GM06990 (cell line): ENCODE measurements around the gene MFSD8.
A peak's percentile ranks its signal among the peaks of the same experiment; 100 is the strongest.
"Not testable (repeated sequence)": the region's sequence is repeated elsewhere in the genome, so short reads cannot be mapped to it uniquely, and the experiment has no call there.

Experiments used
- DNase-seq: peaks from one replicate; pipeline ENCODE4 v3.0.0-alpha.2; 2011; ENCODE audit not compliant: insufficient read length; ENCODE audit errors: extremely low read depth
- H3K27me3 ChIP-seq: replicated peaks from 2 replicates; pipeline ENCODE4 v1.6.0; 2011; ENCODE audit warnings: low read length; ENCODE audit not compliant: control insufficient read depth, insufficient read depth
- H3K36me3 ChIP-seq: 2 replicates; pipeline ENCODE4 v1.5.1; 2011; ENCODE audit warnings: low read length; ENCODE audit not compliant: control insufficient read depth, insufficient read depth
- H3K4me3 ChIP-seq: replicated peaks from 2 replicates; pipeline ENCODE4 v1.5.1; 2011; ENCODE audit warnings: low read depth, mild to moderate bottlenecking, control low read depth, low read length
- CTCF ChIP-seq: IDR thresholded peaks from 2 replicates; pipeline ENCODE4 v1.5.1; 2011; ENCODE audit warnings: low read length, control low read depth, mild to moderate bottlenecking, inconsistent platforms; ENCODE audit not compliant: insufficient read depth, poor library complexity, severe bottlenecking

The MFSD8 gene

GRCh38 chr4:127975121-127975770 is 10.3 kb upstream of the MFSD8 start:
- TF ChIP-seq CTCF, result no peak
- no peak for DNase-seq
- peaks cover 3% of the 10 kb centered on the region; the same call in 1 of the 2 replicates for H3K36me3 ChIP-seq
- no peaks in the 10 kb centered on the region for H3K27me3 ChIP-seq
- H3K4me3 ChIP-seq, result no peak overlapping the region

- not testable (repeated sequence) for H3K27me3 ChIP-seq, H3K4me3 ChIP-seq, H3K36me3 ChIP-seq, DNase-seq
These were observed 6.0 kb upstream of the MFSD8 start for GRCh38 chr4:127970925-127971324.

GRCh38 chr4:127968586-127968985 is 3.6 kb upstream of the MFSD8 start:
- H3K36me3 ChIP-seq, result no peaks in the 10 kb centered on the region; the same call in 1 of the 2 replicates
- TF ChIP-seq CTCF, result no peak
- no peaks in the 10 kb centered on the region for H3K27me3 ChIP-seq
- H3K4me3 ChIP-seq, result no peak overlapping the region
- no peak for DNase-seq

GRCh38 chr4:127967141-127967775 is 2.3 kb upstream of the MFSD8 start:
- DNase-seq, result no peak
- no peak for TF ChIP-seq CTCF
- no peaks in the 10 kb centered on the region for H3K27me3 ChIP-seq
- no peaks in the 10 kb centered on the region for H3K36me3 ChIP-seq
- H3K4me3 ChIP-seq, result no peak overlapping the region

- TF ChIP-seq CTCF, result no peak
- DNase-seq, result peak; percentile 87
- Histone ChIP-seq H3K36me3 (no peaks in the 10 kb centered on the region; the same call in 1 of the 2 replicates), H3K27me3 (no peaks in the 10 kb centered on the region), H3K4me3 (peak overlapping the region; percentile 100)
These were observed 816 bp upstream of the MFSD8 start for GRCh38 chr4:127965803-127966175.

- not testable (repeated sequence) for DNase-seq, H3K36me3 ChIP-seq, H3K27me3 ChIP-seq
- H3K4me3 ChIP-seq, result peak overlapping the region; percentile 100
These were observed 429 bp downstream of the MFSD8 start for GRCh38 chr4:127964426-127965061.

- H3K36me3 ChIP-seq, DNase-seq, H3K27me3 ChIP-seq: not testable (repeated sequence)
- H3K4me3 ChIP-seq, result peak overlapping the region; percentile 100
These were observed 1.2 kb downstream of the MFSD8 start for GRCh38 chr4:127963633-127964398.
